Measurements from ENCODE around the gene NAPB.
"Not testable (repeated sequence)": the region's sequence is repeated elsewhere in the genome, so short reads cannot be mapped to it uniquely, and the experiment has no call there.

Gene NAPB

GRCh38 chr20:23420943-23421931, at the start of gene NAPB:
Gene NAPB, minus strand, starts transcription at chr20:23421488. Its CDS starts 86 bp downstream, at chr20:23421402.
- DNase-seq, result peak; percentile 98

- DNase-seq, result not testable (repeated sequence)
Observed at GRCh38 chr20:23466961-23467360, 45.7 kb upstream of the NAPB start.

- no peak for DNase-seq
Observed at GRCh38 chr20:23461180-23461579, 39.9 kb upstream of the NAPB start.

- no peak for DNase-seq
Observed at GRCh38 chr20:23459461-23460150, 38.3 kb upstream of the NAPB start.

- no peak for DNase-seq
Observed at GRCh38 chr20:23456873-23457272, 35.6 kb upstream of the NAPB start.

- no peak for DNase-seq
Observed at GRCh38 chr20:23456409-23456808, 35.1 kb upstream of the NAPB start.

GRCh38 chr20:23455639-23456038, 34.4 kb upstream of the NAPB start:
- DNase-seq, result no peak

GRCh38 chr20:23454816-23455215, 33.5 kb upstream of the NAPB start:
- no peak for DNase-seq

- no peak for DNase-seq
Observed at GRCh38 chr20:23453549-23454543, 32.6 kb upstream of the NAPB start.

GRCh38 chr20:23452776-23453175, 31.5 kb upstream of the NAPB start, which contains the start of gene CST11:
Gene CST11, minus strand, starts transcription at chr20:23452876. Its CDS starts 65 bp downstream, at chr20:23452811.
- no peak for DNase-seq

- DNase-seq, result no peak
Observed at GRCh38 chr20:23451956-23452487, 30.7 kb upstream of the NAPB start.

- DNase-seq, result no peak
Observed at GRCh38 chr20:23450877-23451276, 29.6 kb upstream of the NAPB start.

- no peak for DNase-seq
Observed at GRCh38 chr20:23449421-23449820, 28.1 kb upstream of the NAPB start.

GRCh38 chr20:23448167-23448566, 26.9 kb upstream of the NAPB start:
- DNase-seq, result no peak

GRCh38 chr20:23446505-23446904, 25.2 kb upstream of the NAPB start:
- DNase-seq, result peak; percentile 69

- no peak for DNase-seq
Observed at GRCh38 chr20:23445596-23446217, 24.4 kb upstream of the NAPB start.

GRCh38 chr20:23444859-23445258, 23.6 kb upstream of the NAPB start:
- no peak for DNase-seq

- DNase-seq, result no peak
Observed at GRCh38 chr20:23442436-23442835, 21.1 kb upstream of the NAPB start.

GRCh38 chr20:23441850-23442313, 20.6 kb upstream of the NAPB start:
- DNase-seq, result peak; percentile 79

GRCh38 chr20:23440004-23440403, 18.7 kb upstream of the NAPB start:
- no peak for DNase-seq

GRCh38 chr20:23438661-23439060, 17.4 kb upstream of the NAPB start:
- DNase-seq, result no peak

Measured in activated effector memory CD4-positive, alpha-beta T cell treated with anti-CD3 and anti-CD28 coated beads, Interleukin-2, amount 50 U/mL, for 16 hours (primary cell).